Gastrocnemius medialis (tissue), 4 donors: ENCODE results near the gene FOXF1. TPM values are rescaled to one million over a fixed set of nuclear protein-coding genes. Genes with fewer than 3 reads are reported as not detected.

Experiments used
- ATAC-seq, 2 donors: fragments of 150-250 bp; one replicate each; pipeline ENCODE4 v1.9.1; 2016
- DNase-seq, 2 donors: peaks; one replicate each; pipeline ENCODE4 v3.0.0-alpha.2; 2019
- H3K27ac ChIP-seq, 4 donors: fragments of 200-600 bp; sonication (generic); 1 replicate in 1 of 4; 2 replicates in 3 of 4; pipeline ENCODE4 v1.5.1; 2016 to 2018; ENCODE audit warnings: mild to moderate bottlenecking in 2 of 4, moderate library complexity in 1 of 4
- H3K27me3 ChIP-seq, 3 donors: fragments of 200-600 bp; sonication (generic) in 2 of 3; 1 replicate in 1 of 3; 2 replicates in 2 of 3; pipeline versions ENCODE4 v1.5.1 to v1.6.0; 2016 to 2019; ENCODE audit warnings: mild to moderate bottlenecking in 1 of 3, moderate library complexity in 1 of 3
- H3K36me3 ChIP-seq, 2 donors: fragments of 200-600 bp; sonication (generic) in 1 of 2; one replicate each; pipeline ENCODE4 v1.5.1; 2017 to 2018
- H3K4me1 ChIP-seq, 2 donors: fragments of 200-600 bp; sonication (generic) in 1 of 2; one replicate each; pipeline ENCODE4 v1.5.1; 2016 to 2017; ENCODE audit warnings: mild to moderate bottlenecking in 2 of 2
- H3K4me3 ChIP-seq, 4 donors: fragments of 200-600 bp; sonication (generic) in 3 of 4; 1 replicate in 1 of 4; 2 replicates in 3 of 4; pipeline ENCODE4 v1.5.1; 2016 to 2019; ENCODE audit warnings: mild to moderate bottlenecking in 2 of 4
- H3K9me3 ChIP-seq, 3 donors: fragments of 200-600 bp; sonication (generic) in 2 of 3; 1 replicate in 1 of 3; 2 replicates in 2 of 3; pipeline ENCODE4 v1.5.1; 2016 to 2019
- POLR2A ChIP-seq, 2 donors: fragments of 450-650 bp; IDR thresholded peaks; one replicate each; pipeline ENCODE4 v1.6.1; 2017; ENCODE audit warnings: antibody characterized with exemption in 2 of 2, mild to moderate bottlenecking in 2 of 2, moderate library complexity in 2 of 2
- in situ Hi-C, 4 donors: fragments of 200-750 bp; cut with MboI; loops; one replicate each; pipeline versions ENCODE4 v1.15.0 to v1.8.0; 2017; ENCODE audit warnings: low sequenced_read_pairs in 4 of 4
- intact Hi-C: fragments of 100-400 bp; cut with DNase I; formaldehyde crosslinking; loops from one replicate; pipeline ENCODE4 v1.15.1; 2023; ENCODE audit warnings: low total_unique reads
- total RNA-seq, 4 donors: library from RNA; depleted of rRNA; stranded (reverse); fragments of >200 nt; gene quantifications; one replicate each; pipeline versions ENCODE4 v1.1.0 to v1.2.3, GENCODE V29; 2016
- TF ChIP-seq, protein P1 (sequence below), 5 experiments: fragments of 450-650 bp in 3 of 5; fragments of 200-600 bp in 2 of 5; sonication (generic) in 2 of 5; IDR thresholded peaks in 4 of 5; conservative IDR thresholded peaks in 1 of 5; 1 replicate in 4 of 5; 2 replicates in 1 of 5; pipeline ENCODE4 v1.5.1; 2016 to 2019; ENCODE audit warnings: antibody characterized with exemption in 5 of 5, mild to moderate bottlenecking in 3 of 5, moderate library complexity in 3 of 5

The FOXF1 gene
- total RNA-seq, 4 donors from 2014 or later: 0.07 to 0.10 TPM; not detected in 2

GRCh38 chr16:86524029-86524428 is 13.7 kb downstream of the FOXF1 start:
- H3K27ac ChIP-seq: no peak overlapping the region
- peaks cover 0 to 12% of the 10 kb centered on the region in 2 donors for H3K4me1 ChIP-seq
- H3K4me3 ChIP-seq: no peak overlapping the region
- in situ Hi-C loops: loop anchor here in 3 of 4 donors (5.0 to 25.0 kb wide), 5 partner anchors 182 to 712 kb away; no protein-coding TSS in a partner anchor
- no peaks in the 10 kb centered on the region for H3K9me3 ChIP-seq
- H3K27me3 ChIP-seq: peaks cover 39 to 49% (median 46%) of the 10 kb centered on the region in 3 donors
- TF ChIP-seq, protein P1, sequence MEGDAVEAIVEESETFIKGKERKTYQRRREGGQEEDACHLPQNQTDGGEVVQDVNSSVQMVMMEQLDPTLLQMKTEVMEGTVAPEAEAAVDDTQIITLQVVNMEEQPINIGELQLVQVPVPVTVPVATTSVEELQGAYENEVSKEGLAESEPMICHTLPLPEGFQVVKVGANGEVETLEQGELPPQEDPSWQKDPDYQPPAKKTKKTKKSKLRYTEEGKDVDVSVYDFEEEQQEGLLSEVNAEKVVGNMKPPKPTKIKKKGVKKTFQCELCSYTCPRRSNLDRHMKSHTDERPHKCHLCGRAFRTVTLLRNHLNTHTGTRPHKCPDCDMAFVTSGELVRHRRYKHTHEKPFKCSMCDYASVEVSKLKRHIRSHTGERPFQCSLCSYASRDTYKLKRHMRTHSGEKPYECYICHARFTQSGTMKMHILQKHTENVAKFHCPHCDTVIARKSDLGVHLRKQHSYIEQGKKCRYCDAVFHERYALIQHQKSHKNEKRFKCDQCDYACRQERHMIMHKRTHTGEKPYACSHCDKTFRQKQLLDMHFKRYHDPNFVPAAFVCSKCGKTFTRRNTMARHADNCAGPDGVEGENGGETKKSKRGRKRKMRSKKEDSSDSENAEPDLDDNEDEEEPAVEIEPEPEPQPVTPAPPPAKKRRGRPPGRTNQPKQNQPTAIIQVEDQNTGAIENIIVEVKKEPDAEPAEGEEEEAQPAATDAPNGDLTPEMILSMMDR (IDR thresholded peaks at IDR 0.05 in 4 of 5, conservative IDR thresholded peaks at IDR 0.05 in 1 of 5): no peak
- intact Hi-C loops: no loop called here
- no peak for ATAC-seq
- DNase-seq: no peak
- no peaks in the 10 kb centered on the region for H3K36me3 ChIP-seq

- H3K9me3 ChIP-seq: no peaks in the 10 kb centered on the region
- TF ChIP-seq, protein P1 (IDR thresholded peaks at IDR 0.05 in 4 of 5, conservative IDR thresholded peaks at IDR 0.05 in 1 of 5): no peak
- no peak for TF ChIP-seq POLR2A (IDR thresholded peaks at IDR 0.05)
- H3K4me3 ChIP-seq: no peak overlapping the region
- H3K36me3 ChIP-seq: no peaks in the 10 kb centered on the region
- peaks cover 27 to 32% (median 30%) of the 10 kb centered on the region in 3 donors for H3K27me3 ChIP-seq
- intact Hi-C loops: no loop called here
- in situ Hi-C loops: loop anchor here in 2 of 4 donors (10.0 to 25.0 kb wide), 2 partner anchors 451 to 713 kb away; no protein-coding TSS in a partner anchor
- DNase-seq: no peak
- H3K27ac ChIP-seq: no peak overlapping the region
- ATAC-seq: no peak
- H3K4me1 ChIP-seq: peaks cover 0 to 13% of the 10 kb centered on the region in 2 donors
Measured at GRCh38 chr16:86525696-86526095, 15.4 kb downstream of the FOXF1 start.

GRCh38 chr16:86527366-86527765 is 17.0 kb downstream of the FOXF1 start:
- ATAC-seq (no peak), DNase-seq (no peak)
- in situ Hi-C loops (loop anchor here in 2 of 4 donors (10.0 to 25.0 kb wide), 2 partner anchors 453 to 715 kb away; no protein-coding TSS in a partner anchor), intact Hi-C loops (no loop called here)
- H3K36me3 ChIP-seq: peaks cover 0 to 10% of the 10 kb centered on the region in 2 donors
- H3K4me1 ChIP-seq: peaks cover 0 to 13% of the 10 kb centered on the region in 2 donors
- no peak overlapping the region for H3K4me3 ChIP-seq
- peaks cover 10 to 15% (median 13%) of the 10 kb centered on the region in 3 donors for H3K27me3 ChIP-seq
- no peaks in the 10 kb centered on the region for H3K9me3 ChIP-seq
- TF ChIP-seq, protein P1 (IDR thresholded peaks at IDR 0.05 in 4 of 5, conservative IDR thresholded peaks at IDR 0.05 in 1 of 5): no peak
- no peak for TF ChIP-seq POLR2A (IDR thresholded peaks at IDR 0.05)
- H3K27ac ChIP-seq: no peak overlapping the region

DNA sequence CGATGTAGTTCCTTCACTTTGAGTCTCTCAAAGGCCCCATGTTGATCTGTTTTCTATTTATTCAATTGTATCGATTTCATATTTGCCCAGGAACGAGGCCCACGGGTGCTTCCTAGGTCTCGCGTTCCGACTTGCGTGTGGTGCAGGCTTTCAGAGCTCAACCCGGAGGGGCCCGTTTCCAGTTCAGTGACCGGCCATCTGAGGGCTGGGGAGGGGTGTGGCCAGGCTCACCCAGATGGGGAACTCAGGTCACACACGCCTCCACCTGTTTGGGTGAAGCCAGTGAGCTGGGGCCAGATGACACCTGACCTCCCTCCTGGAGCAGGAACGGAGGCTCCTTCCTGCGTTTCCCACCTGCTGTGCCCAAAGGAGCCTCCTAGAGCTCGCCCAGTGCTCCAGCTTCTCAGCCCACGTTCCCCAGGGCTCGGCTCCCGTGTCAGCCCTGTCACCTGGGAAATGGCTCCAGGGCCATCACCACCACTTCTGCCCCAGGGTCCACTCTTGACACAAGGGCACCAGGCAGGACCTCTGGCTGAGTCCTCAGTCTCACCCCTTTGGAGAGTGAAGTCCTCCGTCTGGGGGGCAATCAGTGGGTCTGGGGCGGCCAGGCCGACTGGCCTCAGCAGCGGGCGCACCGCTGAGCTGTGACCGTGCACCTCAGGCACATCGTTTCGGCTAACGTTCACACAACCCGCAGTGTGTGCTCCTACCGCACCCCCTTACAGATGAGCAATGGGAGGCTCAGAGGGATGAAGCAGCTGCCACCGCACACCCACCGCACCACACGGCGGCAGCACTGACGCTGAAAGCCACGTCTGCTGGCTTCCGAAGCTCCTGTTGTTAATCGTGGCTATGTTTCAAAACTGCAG is 18.0 kb downstream of the FOXF1 start:
- DNase-seq: no peak
- Histone ChIP-seq H3K4me1 (peaks cover 0 to 13% of the 10 kb centered on the region in 2 donors), H3K9me3 (no peaks in the 10 kb centered on the region), H3K4me3 (no peak overlapping the region), H3K27me3 (peaks cover under 1 to 6% (median 4%) of the 10 kb centered on the region in 3 donors), H3K27ac (peak overlapping the region in 1 of 4 donors; percentile 54), H3K36me3 (peaks cover 0 to 18% of the 10 kb centered on the region in 2 donors)
- no peak for TF ChIP-seq POLR2A (IDR thresholded peaks at IDR 0.05)
- TF ChIP-seq, protein P1 (IDR thresholded peaks at IDR 0.05 in 4 of 5, conservative IDR thresholded peaks at IDR 0.05 in 1 of 5): no peak
- ATAC-seq: no peak
- intact Hi-C loops (no loop called here), in situ Hi-C loops (loop anchor here in 2 of 4 donors (10.0 to 25.0 kb wide), 2 partner anchors 453 to 716 kb away; no protein-coding TSS in a partner anchor)
